Measurements from ENCODE around the gene FAM98C. TPM values are rescaled to one million over a fixed set of nuclear protein-coding genes. Genes with fewer than 3 reads are reported as not detected.

FAM98C gene
- total and polyA plus RNA-seq, 2 experiments from 2014 or later, result 9.9 to 20.2 TPM

DNA sequence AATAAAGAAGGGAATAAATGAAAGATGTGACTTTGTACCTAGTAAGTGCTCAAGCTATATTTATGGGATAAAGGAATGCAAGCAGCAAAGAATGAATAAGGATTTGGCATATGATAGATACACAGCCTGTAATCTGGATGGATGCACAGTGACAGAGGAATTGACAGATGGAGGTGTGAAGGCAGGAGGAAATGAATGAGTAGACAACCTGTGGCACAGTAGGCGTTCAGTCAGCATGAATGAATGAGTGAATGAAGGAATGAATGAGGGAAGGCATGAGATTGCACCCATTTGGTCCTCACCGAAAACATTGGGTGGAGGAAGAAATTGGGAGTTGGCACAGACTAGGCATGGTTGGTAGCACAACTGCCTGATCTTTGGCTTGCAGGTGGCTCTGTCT, 33.3 kb upstream of the FAM98C start:
- Histone ChIP-seq H3K4me1 (ENCODE audit: insufficient read depth) (no peaks in the 10 kb centered on the region), H3K4me2 (no peak overlapping the region), H3K9me3 (ENCODE audit: low read depth) (no peaks in the 10 kb centered on the region), H3K36me3 (replicated peaks; ENCODE audit: insufficient read depth, low read depth) (no peaks in the 10 kb centered on the region), H3K27me3 (no peaks in the 10 kb centered on the region), H3K79me2 (no peaks in the 10 kb centered on the region), H3K9me2 (replicated peaks; ENCODE audit: insufficient read depth) (no peaks in the 10 kb centered on the region), H3K27ac (no peak overlapping the region), H4K20me1 (ENCODE audit: insufficient read depth, poor library complexity, severe bottlenecking) (no peaks in the 10 kb centered on the region), H3K4me3 (no peak overlapping the region), H2AFZ (no peak overlapping the region)
- TF ChIP-seq, protein P1, sequence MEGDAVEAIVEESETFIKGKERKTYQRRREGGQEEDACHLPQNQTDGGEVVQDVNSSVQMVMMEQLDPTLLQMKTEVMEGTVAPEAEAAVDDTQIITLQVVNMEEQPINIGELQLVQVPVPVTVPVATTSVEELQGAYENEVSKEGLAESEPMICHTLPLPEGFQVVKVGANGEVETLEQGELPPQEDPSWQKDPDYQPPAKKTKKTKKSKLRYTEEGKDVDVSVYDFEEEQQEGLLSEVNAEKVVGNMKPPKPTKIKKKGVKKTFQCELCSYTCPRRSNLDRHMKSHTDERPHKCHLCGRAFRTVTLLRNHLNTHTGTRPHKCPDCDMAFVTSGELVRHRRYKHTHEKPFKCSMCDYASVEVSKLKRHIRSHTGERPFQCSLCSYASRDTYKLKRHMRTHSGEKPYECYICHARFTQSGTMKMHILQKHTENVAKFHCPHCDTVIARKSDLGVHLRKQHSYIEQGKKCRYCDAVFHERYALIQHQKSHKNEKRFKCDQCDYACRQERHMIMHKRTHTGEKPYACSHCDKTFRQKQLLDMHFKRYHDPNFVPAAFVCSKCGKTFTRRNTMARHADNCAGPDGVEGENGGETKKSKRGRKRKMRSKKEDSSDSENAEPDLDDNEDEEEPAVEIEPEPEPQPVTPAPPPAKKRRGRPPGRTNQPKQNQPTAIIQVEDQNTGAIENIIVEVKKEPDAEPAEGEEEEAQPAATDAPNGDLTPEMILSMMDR (IDR thresholded peaks at IDR 0.05; ENCODE audit: poor library complexity), result no peak
- TF ChIP-seq EZH2 (IDR thresholded peaks at IDR 0.05; ENCODE audit: borderline replicate concordance) (no peak), EZH2phosphoT487 (IDR thresholded peaks at IDR 0.05; ENCODE audit: low read depth, severe bottlenecking, unreplicated experiment) (no peak)
- DNase-seq (ENCODE audit: low spot score), result no peak
- WGBS (ENCODE audit: low lambda C conversion rate, missing lambda C conversion rate), result 80% methylated on average over 2 of the region's 2 CpGs

DNA sequence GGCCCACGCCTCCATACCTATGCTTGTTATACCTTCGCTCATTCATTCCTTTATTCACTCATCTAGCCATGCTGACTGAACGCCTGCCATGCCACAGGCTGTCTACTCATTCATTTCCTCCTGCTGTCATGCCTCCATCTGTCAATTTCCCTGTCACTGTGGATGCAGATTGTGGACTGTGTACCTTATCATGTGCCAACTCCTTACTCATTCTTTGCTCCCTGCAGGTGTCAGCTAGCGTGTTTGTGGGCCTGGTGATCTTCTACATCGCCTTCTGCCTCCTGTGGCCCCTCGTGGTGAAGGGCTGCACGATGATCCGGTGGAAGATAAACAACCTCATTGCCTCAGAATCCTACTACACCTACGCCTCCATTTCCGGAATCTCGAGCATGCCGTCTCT, 32.6 kb upstream of the FAM98C start:
- Histone ChIP-seq H4K20me1 (ENCODE audit: insufficient read depth, poor library complexity, severe bottlenecking) (no peaks in the 10 kb centered on the region), H3K4me1 (ENCODE audit: insufficient read depth) (no peaks in the 10 kb centered on the region), H3K36me3 (replicated peaks; ENCODE audit: insufficient read depth, low read depth) (no peaks in the 10 kb centered on the region), H3K4me2 (no peak overlapping the region), H3K27ac (no peak overlapping the region), H3K4me3 (no peak overlapping the region), H3K9me3 (ENCODE audit: low read depth) (no peaks in the 10 kb centered on the region), H3K27me3 (no peaks in the 10 kb centered on the region), H3K9me2 (replicated peaks; ENCODE audit: insufficient read depth) (no peaks in the 10 kb centered on the region), H3K79me2 (peaks cover 4% of the 10 kb centered on the region), H2AFZ (no peak overlapping the region)
- 72% methylated on average over 12 of the region's 12 CpGs for WGBS (ENCODE audit: low lambda C conversion rate, missing lambda C conversion rate)
- TF ChIP-seq EZH2 (IDR thresholded peaks at IDR 0.05; ENCODE audit: borderline replicate concordance) (no peak), EZH2phosphoT487 (IDR thresholded peaks at IDR 0.05; ENCODE audit: low read depth, severe bottlenecking, unreplicated experiment) (no peak)
- TF ChIP-seq, protein P1 (IDR thresholded peaks at IDR 0.05; ENCODE audit: poor library complexity), result no peak
- no peak for DNase-seq (ENCODE audit: low spot score)

DNA sequence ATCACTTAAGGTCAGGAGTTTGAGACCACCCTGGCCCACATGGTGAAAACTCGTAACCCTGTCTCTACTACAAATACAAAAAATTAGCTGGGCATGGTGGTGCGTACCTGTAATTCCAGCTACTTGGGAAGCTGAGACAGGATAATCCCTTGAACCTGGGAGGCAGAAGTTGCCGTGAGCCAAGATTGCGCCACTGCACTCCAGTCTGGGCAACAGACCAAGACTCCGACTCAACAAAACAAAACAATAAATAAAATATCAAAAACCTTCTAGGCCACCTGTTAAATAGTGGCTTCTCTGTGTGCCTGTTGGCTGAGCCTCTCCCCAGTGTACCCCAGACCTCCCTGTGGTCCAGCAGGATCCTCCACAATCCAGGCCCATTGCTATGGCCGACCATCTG, 31.8 kb upstream of the FAM98C start:
- no peaks in the 10 kb centered on the region for H3K9me3 ChIP-seq (ENCODE audit: low read depth)
- DNase-seq (ENCODE audit: low spot score), result no peak
- no peak overlapping the region for H3K27ac ChIP-seq
- no peaks in the 10 kb centered on the region for H3K9me2 ChIP-seq (replicated peaks; ENCODE audit: insufficient read depth)
- peaks cover 7% of the 10 kb centered on the region for H3K4me1 ChIP-seq (ENCODE audit: insufficient read depth)
- H3K36me3 ChIP-seq (replicated peaks; ENCODE audit: insufficient read depth, low read depth), result no peaks in the 10 kb centered on the region
- no peak overlapping the region for H3K4me3 ChIP-seq
- no peak overlapping the region for H2AFZ ChIP-seq
- peaks cover 1% of the 10 kb centered on the region for H4K20me1 ChIP-seq (ENCODE audit: insufficient read depth, poor library complexity, severe bottlenecking)
- TF ChIP-seq, protein P1 (IDR thresholded peaks at IDR 0.05; ENCODE audit: poor library complexity), result no peak
- no peak for TF ChIP-seq EZH2 (IDR thresholded peaks at IDR 0.05; ENCODE audit: borderline replicate concordance)
- no peak for TF ChIP-seq EZH2phosphoT487 (IDR thresholded peaks at IDR 0.05; ENCODE audit: low read depth, severe bottlenecking, unreplicated experiment)
- 88% methylated on average over 6 of the region's 6 CpGs for WGBS (ENCODE audit: low lambda C conversion rate, missing lambda C conversion rate)
- no peaks in the 10 kb centered on the region for H3K27me3 ChIP-seq
- H3K4me2 ChIP-seq, result no peak overlapping the region
- H3K79me2 ChIP-seq, result peaks cover 12% of the 10 kb centered on the region

DNA sequence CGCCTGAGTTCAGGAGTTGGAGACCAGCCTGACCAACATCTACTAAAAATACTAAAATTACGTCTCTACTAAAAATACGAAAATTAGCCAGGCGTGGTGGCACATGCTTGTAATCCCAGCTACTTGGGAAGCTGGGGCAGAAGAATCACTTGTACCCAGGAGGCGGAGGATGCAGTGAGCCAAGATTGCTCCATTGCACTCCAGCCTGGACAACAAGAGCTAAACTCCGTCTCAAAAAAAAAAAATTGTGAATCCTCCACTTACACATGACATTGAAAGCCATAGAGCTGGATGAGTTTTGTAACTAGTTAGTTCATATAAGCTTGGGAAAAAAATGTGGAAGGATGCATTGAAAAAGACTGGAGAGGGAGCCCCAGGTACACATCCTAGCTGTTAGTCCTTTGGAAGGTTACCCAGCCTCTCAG, 29.0 kb upstream of the FAM98C start:
- no peaks in the 10 kb centered on the region for H3K27me3 ChIP-seq
- H3K9me2 ChIP-seq (replicated peaks; ENCODE audit: insufficient read depth), result no peaks in the 10 kb centered on the region
- H3K4me1 ChIP-seq (ENCODE audit: insufficient read depth), result peaks cover 10% of the 10 kb centered on the region
- peaks cover 39% of the 10 kb centered on the region for H3K79me2 ChIP-seq
- H3K4me3 ChIP-seq, result peak overlapping the region; percentile 10
- peak overlapping the region; percentile 86 for H3K27ac ChIP-seq
- H3K36me3 ChIP-seq (replicated peaks; ENCODE audit: insufficient read depth, low read depth), result no peaks in the 10 kb centered on the region
- TF ChIP-seq, protein P1 (IDR thresholded peaks at IDR 0.05; ENCODE audit: poor library complexity), result no peak
- TF ChIP-seq EZH2phosphoT487 (IDR thresholded peaks at IDR 0.05; ENCODE audit: low read depth, severe bottlenecking, unreplicated experiment) (no peak), EZH2 (IDR thresholded peaks at IDR 0.05; ENCODE audit: borderline replicate concordance) (no peak)
- peak overlapping the region; percentile 73 for H3K4me2 ChIP-seq
- peaks cover 25% of the 10 kb centered on the region for H4K20me1 ChIP-seq (ENCODE audit: insufficient read depth, poor library complexity, severe bottlenecking)
- H2AFZ ChIP-seq, result peak overlapping the region; percentile 67
- no peak for DNase-seq (ENCODE audit: low spot score)
- H3K9me3 ChIP-seq (ENCODE audit: low read depth), result no peaks in the 10 kb centered on the region
- 78% methylated on average over 6 of the region's 6 CpGs for WGBS (ENCODE audit: low lambda C conversion rate, missing lambda C conversion rate)
